ENCODE measurements around the gene BAG1.

Gene BAG1

GRCh38 chr9:33264473-33265177 lies at the start of gene BAG1, which contains the start of gene CHMP5:
Gene BAG1, minus strand, starts transcription at chr9:33264708.
Gene CHMP5, plus strand, starts transcription at chr9:33265049. Its CDS starts 30 bp downstream, at chr9:33265079.
- DNase-seq (ENCODE audit: low spot score) = peak; percentile 100

- DNase-seq (ENCODE audit: low spot score) = no peak
These were observed 47.4 kb upstream of the BAG1 start for GRCh38 chr9:33311953-33312352.

GRCh38 chr9:33310748-33311147 lies 46.2 kb upstream of the BAG1 start:
- no peak for DNase-seq (ENCODE audit: low spot score)

GRCh38 chr9:33309903-33310302 lies 45.4 kb upstream of the BAG1 start:
- no peak for DNase-seq (ENCODE audit: low spot score)

- no peak for DNase-seq (ENCODE audit: low spot score)
These were observed 42.6 kb upstream of the BAG1 start for GRCh38 chr9:33307067-33307466.

GRCh38 chr9:33306037-33306436 lies 41.5 kb upstream of the BAG1 start:
- no peak for DNase-seq (ENCODE audit: low spot score)

GRCh38 chr9:33304362-33304761 lies 39.9 kb upstream of the BAG1 start:
- no peak for DNase-seq (ENCODE audit: low spot score)

- no peak for DNase-seq (ENCODE audit: low spot score)
These were observed 36.0 kb upstream of the BAG1 start for GRCh38 chr9:33300546-33300945.

- no peak for DNase-seq (ENCODE audit: low spot score)
These were observed 32.9 kb upstream of the BAG1 start for GRCh38 chr9:33297432-33297831.

GRCh38 chr9:33295571-33295970 lies 31.1 kb upstream of the BAG1 start:
- no peak for DNase-seq (ENCODE audit: low spot score)

GRCh38 chr9:33294670-33295432 lies 30.3 kb upstream of the BAG1 start:
- peak; percentile 28 for DNase-seq (ENCODE audit: low spot score)

GRCh38 chr9:33293782-33294181 lies 29.3 kb upstream of the BAG1 start:
- no peak for DNase-seq (ENCODE audit: low spot score)

- DNase-seq (ENCODE audit: low spot score) = no peak
These were observed 27.4 kb upstream of the BAG1 start for GRCh38 chr9:33291901-33292300.

- DNase-seq (ENCODE audit: low spot score) = no peak
These were observed 26.5 kb upstream of the BAG1 start for GRCh38 chr9:33291031-33291397.

GRCh38 chr9:33290247-33291030 lies 25.9 kb upstream of the BAG1 start, which contains the start of gene NFX1:
Gene NFX1, plus strand, starts transcription at chr9:33290516. Its CDS starts 57 bp downstream, at chr9:33290573.
- DNase-seq (ENCODE audit: low spot score) = peak; percentile 97

- DNase-seq (ENCODE audit: low spot score) = no peak
These were observed 25.4 kb upstream of the BAG1 start for GRCh38 chr9:33289936-33290246.

GRCh38 chr9:33289496-33289895 lies 25.0 kb upstream of the BAG1 start:
- DNase-seq (ENCODE audit: low spot score) = no peak

GRCh38 chr9:33288828-33289483 lies 24.4 kb upstream of the BAG1 start:
- DNase-seq (ENCODE audit: low spot score) = no peak

GRCh38 chr9:33288235-33288634 lies 23.7 kb upstream of the BAG1 start:
- DNase-seq (ENCODE audit: low spot score) = no peak

- peak; percentile 84 for DNase-seq (ENCODE audit: low spot score)
These were observed 22.6 kb upstream of the BAG1 start for GRCh38 chr9:33287087-33287490.

GRCh38 chr9:33285502-33285901 lies 21.0 kb upstream of the BAG1 start:
- DNase-seq (ENCODE audit: low spot score) = no peak

GRCh38 chr9:33277484-33277883 lies 13.0 kb upstream of the BAG1 start:
- DNase-seq (ENCODE audit: low spot score) = no peak

Data from cerebellar cortex (tissue), 1 donor.